Measurements from ENCODE around the gene SLC45A2.
"Not testable (repeated sequence)": the region's sequence is repeated elsewhere in the genome, so short reads cannot be mapped to it uniquely, and the experiment has no call there.

The SLC45A2 gene

GRCh38 chr5:33906248-33906647, 78.2 kb downstream of the SLC45A2 start:
- DNase-seq = not testable (repeated sequence)

GRCh38 chr5:33905381-33905780, 79.1 kb downstream of the SLC45A2 start:
- DNase-seq = no peak

GRCh38 chr5:33903118-33903517, 81.4 kb downstream of the SLC45A2 start:
- DNase-seq = no peak

- DNase-seq = no peak
Measured at GRCh38 chr5:33901156-33901555, 83.3 kb downstream of the SLC45A2 start.

All from GDM1 (cell line).